Heart right ventricle (tissue), 16 donors: Measurements from ENCODE around the gene SNAPC3. TPM values are rescaled to one million over a fixed set of nuclear protein-coding genes. Genes with fewer than 3 reads are reported as not detected.

Experiments used
- ATAC-seq, 8 donors: fragments of 200-7000 bp; cut with Tn5 transposase; one replicate each; pipeline ENCODE4 v1.9.1; 2020; ENCODE audit warnings: mild to moderate bottlenecking in 8 of 8, moderate library complexity in 8 of 8, moderate number of reproducible peaks in 1 of 8
- DNase-seq, 2 donors: peaks; one replicate each; pipeline ENCODE4 v3.0.0-alpha.2; 2020
- H3K27ac ChIP-seq, 10 donors: fragments of 200-600 bp; sonication (generic) in 2 of 10; one replicate each; pipeline versions ENCODE4 v1.5.0 to v1.8.0; 2020 to 2022; ENCODE audit warnings: mild to moderate bottlenecking in 3 of 10
- H3K27me3 ChIP-seq, 7 donors: fragments of 200-600 bp; one replicate each; pipeline ENCODE4 v1.8.0; 2021 to 2022; ENCODE audit warnings: mild to moderate bottlenecking in 2 of 7
- H3K36me3 ChIP-seq, 9 donors: fragments of 200-600 bp; sonication (generic) in 1 of 9; one replicate each; pipeline versions ENCODE4 v1.5.0 to v1.8.0; 2020 to 2022; ENCODE audit warnings: mild to moderate bottlenecking in 2 of 9
- H3K4me1 ChIP-seq, 9 donors: fragments of 200-600 bp; sonication (generic) in 1 of 9; one replicate each; pipeline versions ENCODE4 v1.5.0 to v1.8.0; 2020 to 2022; ENCODE audit warnings: mild to moderate bottlenecking in 4 of 9
- H3K4me3 ChIP-seq, 10 donors: fragments of 200-600 bp; sonication (generic) in 2 of 10; one replicate each; pipeline versions ENCODE4 v1.5.0 to v1.8.0; 2020 to 2022; ENCODE audit warnings: mild to moderate bottlenecking in 7 of 10, moderate library complexity in 2 of 10
- H3K9me3 ChIP-seq, 11 donors: fragments of 200-600 bp in 10 of 11; sonication (generic) in 2 of 11; one replicate each; pipeline versions ENCODE4 v1.5.0 to v1.8.0; 2013 to 2022; ENCODE audit warnings: mild to moderate bottlenecking in 2 of 11, control low read depth in 1 of 11, moderate library complexity in 1 of 11
- WGBS, 2 donors: extraction: QIAGEN DNeasy Blood & Tissue Kit; methylation state at CpG; one replicate each; pipeline ENCODE4 v1.1.7; 2013; ENCODE audit warnings: inconsistent platforms in 1 of 2; 5-methylcytosine and 5-hydroxymethylcytosine counted together
- intact Hi-C, 10 donors: fragments of 100-400 bp; cut with DNase I; formaldehyde crosslinking; loops; one replicate each; pipeline versions ENCODE4 v1.11.1 to v1.14.2; 2022
- polyA plus RNA-seq, 2 donors: library from polyadenylated mRNA; stranded (reverse); fragments of 200-250 nt; gene quantifications; one replicate each; pipeline ENCODE4 v1.2.3, GENCODE V29; 2013
- total RNA-seq, 10 donors: library from RNA; stranded (reverse); fragmentation: NEBNext Ultra II Directional in 3 of 10; extraction: Animal tissue kit (Norgen Biotek cat#: 25700) in 3 of 10; gene quantifications; one replicate each; pipeline versions ENCODE4 v1.2.1 to v1.2.4, GENCODE V29; 2021 to 2023
- TF ChIP-seq, protein P1 (sequence below), 9 donors: fragments of 200-600 bp; sonication (generic) in 2 of 9; IDR thresholded peaks; one replicate each; pipeline versions ENCODE4 v1.5.0 to v1.8.0; 2021 to 2022; ENCODE audit warnings: antibody characterized with exemption in 9 of 9, mild to moderate bottlenecking in 5 of 9, moderate library complexity in 1 of 9
- donor health status: Arrhythmogenic right ventricular cardiomyopathy.
- donor health status: ischemic (EF 13 %, LVEDD 7.1; RV severe dilation, severe dysfunction).
- donor health status: healthy with polysubstance abuse.
- donor health status: DM: no; HTN: yes; CAD: no.
- donor health status: DM: no; HTN: no; CAD: no.
- donor health status: ischemic (EF 25% LVEDD 6.9; RV normal size, moderate dysfunction).
- donor health status: ischemic (EF 25% LVEDD 5.7; RV mildly dilated, moderate dysfunction).
- donor health status: healthy.
- donor health status: DM: yes; HTN: yes; CAD: no.
- donor health status: Ischemic cardiomyopathy.
- donor health status: ischemic (EF 35%, LVEDD 5.7; RV mildly dilated, moderate dysfunction).
- donor health status: nonischemic (EF 11% LVEDD 7.7; RV severe dilation, severe dysfunction).
- donor health status: DM: yes; HTN: yes; CAD: no.
- donor health status: PGD.
- donor health status: ischemic (EF 29% LVEDD 5.4; RV normal size, mild dysfunction).
- donor health status: nonischemic (EF 23%, LVEDD 6.1; RV moderate dilation, normal function).

SNAPC3 gene
- total and polyA plus RNA-seq, 12 donors = 10.2 to 41.8 (median 36.5) TPM

DNA sequence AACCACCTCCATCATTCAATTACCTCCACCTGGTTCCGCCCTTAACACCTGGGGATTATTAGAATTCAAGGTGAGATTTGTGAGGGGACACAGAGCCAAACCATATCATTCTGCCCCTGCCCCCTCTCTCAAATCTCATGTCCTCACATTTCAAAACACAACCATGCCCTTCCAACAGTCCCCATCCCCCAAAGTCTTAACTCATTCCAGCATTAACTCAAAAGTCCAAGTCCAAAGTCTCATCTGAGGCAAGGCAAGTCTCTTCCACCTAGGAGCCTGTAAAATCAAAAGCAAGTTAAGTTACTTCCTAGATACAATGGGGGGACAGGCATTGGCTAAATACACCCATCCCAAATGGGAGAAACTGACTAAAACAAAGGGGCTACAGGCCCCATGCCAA lies 69.3 kb downstream of the SNAPC3 start:
- ATAC-seq (no peak), DNase-seq (no peak)
- peaks cover 0 to 10% (median 0%) of the 10 kb centered on the region in 9 donors for H3K4me1 ChIP-seq
- H3K9me3 ChIP-seq = no peaks in the 10 kb centered on the region
- no peak overlapping the region for H3K4me3 ChIP-seq
- peaks cover 0 to 52% (median 0%) of the 10 kb centered on the region in 9 donors for H3K36me3 ChIP-seq
- WGBS, 2 donors = 100% methylated on average over 1 of the region's 1 CpG
- H3K27ac ChIP-seq = no peak overlapping the region
- intact Hi-C loops = loop anchor here in 2 of 10 donors (5.0 to 10.0 kb wide), 2 partner anchors 50 to 177 kb away; no protein-coding TSS in a partner anchor
- H3K27me3 ChIP-seq = no peaks in the 10 kb centered on the region
- TF ChIP-seq, protein P1, sequence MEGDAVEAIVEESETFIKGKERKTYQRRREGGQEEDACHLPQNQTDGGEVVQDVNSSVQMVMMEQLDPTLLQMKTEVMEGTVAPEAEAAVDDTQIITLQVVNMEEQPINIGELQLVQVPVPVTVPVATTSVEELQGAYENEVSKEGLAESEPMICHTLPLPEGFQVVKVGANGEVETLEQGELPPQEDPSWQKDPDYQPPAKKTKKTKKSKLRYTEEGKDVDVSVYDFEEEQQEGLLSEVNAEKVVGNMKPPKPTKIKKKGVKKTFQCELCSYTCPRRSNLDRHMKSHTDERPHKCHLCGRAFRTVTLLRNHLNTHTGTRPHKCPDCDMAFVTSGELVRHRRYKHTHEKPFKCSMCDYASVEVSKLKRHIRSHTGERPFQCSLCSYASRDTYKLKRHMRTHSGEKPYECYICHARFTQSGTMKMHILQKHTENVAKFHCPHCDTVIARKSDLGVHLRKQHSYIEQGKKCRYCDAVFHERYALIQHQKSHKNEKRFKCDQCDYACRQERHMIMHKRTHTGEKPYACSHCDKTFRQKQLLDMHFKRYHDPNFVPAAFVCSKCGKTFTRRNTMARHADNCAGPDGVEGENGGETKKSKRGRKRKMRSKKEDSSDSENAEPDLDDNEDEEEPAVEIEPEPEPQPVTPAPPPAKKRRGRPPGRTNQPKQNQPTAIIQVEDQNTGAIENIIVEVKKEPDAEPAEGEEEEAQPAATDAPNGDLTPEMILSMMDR (IDR thresholded peaks at IDR 0.05) = no peak

DNA sequence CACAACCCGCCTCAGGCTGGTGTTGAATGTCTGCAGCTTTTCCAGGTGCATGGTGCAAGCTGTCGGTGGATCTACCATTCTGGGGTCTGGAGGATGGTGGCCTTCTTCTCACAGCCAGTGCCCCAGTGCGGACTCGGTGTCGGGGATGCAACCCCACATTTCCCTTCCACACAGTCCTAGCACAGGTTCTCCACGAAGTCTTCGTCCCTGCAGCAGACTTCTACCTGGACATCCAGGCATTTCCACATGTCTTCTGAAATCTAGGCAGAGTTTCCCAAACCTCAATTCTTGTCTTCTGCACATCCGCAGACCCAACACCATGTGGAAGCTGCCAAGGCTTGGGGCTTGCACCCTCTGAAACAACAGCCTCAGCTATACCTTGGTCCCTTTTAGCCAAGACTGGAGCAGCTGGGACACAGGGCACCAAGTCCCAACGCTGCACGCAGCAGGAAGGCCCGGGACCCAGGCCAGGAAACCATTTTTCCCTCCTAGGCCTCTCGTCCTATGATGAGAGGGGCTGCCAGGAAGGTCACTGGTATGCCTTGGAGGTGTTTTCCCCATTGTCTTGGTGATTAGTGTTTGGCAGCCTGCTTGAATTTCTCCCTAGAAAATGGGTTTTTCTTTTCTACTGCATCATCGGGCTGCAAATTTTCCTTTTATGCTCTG lies 69.9 kb downstream of the SNAPC3 start:
- ATAC-seq (no peak), DNase-seq (no peak)
- Histone ChIP-seq H3K36me3 (peaks cover 0 to 45% (median 0%) of the 10 kb centered on the region in 9 donors), H3K27ac (no peak overlapping the region), H3K4me1 (peaks cover 0 to 10% (median 0%) of the 10 kb centered on the region in 9 donors), H3K9me3 (no peaks in the 10 kb centered on the region), H3K4me3 (no peak overlapping the region), H3K27me3 (no peaks in the 10 kb centered on the region)
- TF ChIP-seq, protein P1 (IDR thresholded peaks at IDR 0.05) = no peak
- WGBS, 2 donors = 87 to 96% methylated on average over 13 of the region's 13 CpGs
- intact Hi-C loops = loop anchor here in 2 of 10 donors (5.0 to 10.0 kb wide), 2 partner anchors 50 to 178 kb away; no protein-coding TSS in a partner anchor

DNA sequence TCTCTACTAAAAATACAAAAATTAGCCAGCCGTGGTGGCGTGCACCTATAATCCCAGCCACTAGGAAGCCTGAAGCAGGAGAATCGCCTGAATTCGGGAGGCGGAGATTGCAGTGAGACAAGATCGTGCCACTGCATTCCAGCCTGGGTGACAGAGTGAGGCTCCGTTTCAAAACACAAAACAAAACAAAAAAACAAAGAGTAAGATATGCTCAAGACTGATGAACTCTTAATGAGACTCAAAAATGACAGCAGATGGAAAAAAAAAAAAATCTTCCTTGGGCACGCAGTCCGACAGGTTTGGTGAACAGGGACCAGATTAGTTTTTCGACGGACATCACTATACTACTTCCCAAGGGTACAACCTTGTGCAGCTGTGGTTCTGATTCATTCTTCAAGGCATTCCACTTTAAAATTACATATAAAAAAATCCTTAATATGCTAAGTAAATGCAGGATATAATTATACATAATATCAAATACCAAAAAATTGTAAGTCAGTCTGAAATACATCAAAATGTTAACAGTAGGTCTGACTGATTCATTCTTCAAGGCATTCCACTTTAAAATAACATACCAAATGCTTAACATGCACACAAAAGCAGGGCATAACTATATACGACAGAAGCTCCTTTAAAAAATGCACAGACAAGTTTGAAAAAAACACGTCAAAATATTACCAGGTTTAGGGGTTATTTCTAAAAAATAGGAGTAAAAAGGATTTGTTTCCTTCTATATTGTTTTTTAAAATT lies 75.7 kb downstream of the SNAPC3 start:
- Histone ChIP-seq H3K4me1 (peaks cover 0 to 10% (median 0%) of the 10 kb centered on the region in 9 donors), H3K27ac (no peak overlapping the region), H3K4me3 (no peak overlapping the region), H3K9me3 (no peaks in the 10 kb centered on the region), H3K36me3 (peaks cover 0 to 55% (median 0%) of the 10 kb centered on the region in 9 donors), H3K27me3 (no peaks in the 10 kb centered on the region)
- TF ChIP-seq, protein P1 (IDR thresholded peaks at IDR 0.05) = no peak
- ATAC-seq = no peak
- no peak for DNase-seq
- intact Hi-C loops = loop anchor here in 1 of 10 donors (10.0 kb wide), 1 partner anchor 184 kb away; no protein-coding TSS in a partner anchor
- WGBS, 2 donors = 97% methylated on average over 13 of the region's 13 CpGs

DNA sequence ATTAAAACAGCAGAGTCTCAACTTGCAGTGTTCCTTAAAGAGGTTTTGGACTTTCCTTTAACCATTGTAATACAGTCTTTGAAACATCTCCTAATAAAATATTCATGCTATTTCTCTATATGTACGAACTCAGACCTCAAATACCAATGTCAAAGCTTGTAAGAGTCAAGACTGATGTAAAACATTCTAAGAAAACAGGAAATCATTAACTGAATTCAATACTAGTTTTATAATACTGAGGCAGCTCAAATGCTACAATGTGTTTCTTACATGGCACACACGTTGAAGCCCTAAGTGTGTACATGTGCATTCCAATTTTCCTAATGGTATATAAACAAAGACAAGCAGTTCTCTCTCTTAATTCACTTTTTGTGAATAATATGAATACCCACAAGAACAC lies 76.5 kb downstream of the SNAPC3 start:
- 78 to 85% methylated on average over 2 of the region's 2 CpGs for WGBS, 2 donors
- H3K4me1 ChIP-seq = peaks cover 0 to 10% (median 0%) of the 10 kb centered on the region in 9 donors
- ATAC-seq = no peak

More for the DNA sequence above, 76.5 kb downstream of the SNAPC3 start:
- DNase-seq = no peak
- no peaks in the 10 kb centered on the region for H3K9me3 ChIP-seq
- peaks cover 0 to 62% (median 0%) of the 10 kb centered on the region in 9 donors for H3K36me3 ChIP-seq
- intact Hi-C loops = loop anchor here in 1 of 10 donors (10.0 kb wide), 1 partner anchor 184 kb away; no protein-coding TSS in a partner anchor
- no peak overlapping the region for H3K4me3 ChIP-seq
- H3K27ac ChIP-seq = no peak overlapping the region
- TF ChIP-seq, protein P1 (IDR thresholded peaks at IDR 0.05) = no peak
- H3K27me3 ChIP-seq = no peaks in the 10 kb centered on the region
